H1 (cell line): ENCODE data around the gene HES7. TPM values are rescaled to one million over a fixed set of nuclear protein-coding genes. Genes with fewer than 3 reads are reported as not detected.

Experiments used
- CTCF ChIA-PET: fragments of 300-600 bp; sonication (Branson Sonifier 250); formaldehyde crosslinking; loops from one replicate; lab custom pipeline; 2021; ENCODE audit not compliant: partially characterized antibody; lab: Charles Lee
- POLR2A ChIA-PET: fragments of 300-600 bp; sonication (Branson Sonifier 250); formaldehyde crosslinking; loops from one replicate; lab custom pipeline; 2021; ENCODE audit warnings: inconsistent platforms; ENCODE audit not compliant: partially characterized antibody; lab: Charles Lee
- DNase-seq, 2 experiments: peaks; one replicate each; pipeline versions ENCODE4 v3.0.0 to v3.0.0-alpha.2; 2010 to 2022; ENCODE audit warnings: low spot score in 2 of 2, low read depth in 1 of 2, mixed read lengths in 1 of 2
- FAIRE-seq: peaks from 2 replicates; lab custom pipeline; 2011; peaks lifted over from hg19 to GRCh38; lab: Jason Lieb, UNC
- H2AFZ ChIP-seq: 2 replicates; pipeline ENCODE4 v1.8.1; 2012; ENCODE audit warnings: low read length, inconsistent platforms
- H2AK5ac ChIP-seq: 2 replicates; pipeline ENCODE4 v1.6.1; 2013; ENCODE audit warnings: low read depth, low read length
- H2BK120ac ChIP-seq: replicated peaks from 2 replicates; pipeline ENCODE3; 2013; ENCODE audit warnings: low read depth, low read length, inconsistent platforms
- H2BK12ac ChIP-seq: 2 replicates; pipeline ENCODE4 v1.6.1; 2013; ENCODE audit warnings: low read depth, low read length
- H2BK15ac ChIP-seq: 2 replicates; pipeline ENCODE4 v1.6.1; 2013; ENCODE audit warnings: low read length
- H2BK20ac ChIP-seq: 2 replicates; pipeline ENCODE4 v1.6.1; 2013; ENCODE audit warnings: low read length
- H2BK5ac ChIP-seq: 2 replicates; pipeline ENCODE4 v1.6.1; 2013; ENCODE audit warnings: low read depth, low read length
- H3K14ac ChIP-seq: 2 replicates; pipeline ENCODE4 v1.6.1; 2013; ENCODE audit warnings: inconsistent platforms; ENCODE audit not compliant: insufficient read length
- H3K18ac ChIP-seq: 2 replicates; pipeline ENCODE4 v1.6.1; 2013; ENCODE audit warnings: low read length; ENCODE audit errors: extremely low read depth
- H3K23ac ChIP-seq: 2 replicates; pipeline ENCODE4 v1.6.1; 2013; ENCODE audit warnings: inconsistent platforms; ENCODE audit not compliant: insufficient read length
- H3K23me2 ChIP-seq: 2 replicates; pipeline ENCODE4 v1.6.1; 2013; ENCODE audit warnings: low read depth, low read length
- H3K27ac ChIP-seq: 2 replicates; pipeline ENCODE4 v1.6.1; 2011; ENCODE audit warnings: low read depth, low read length, inconsistent platforms
- H3K27me3 ChIP-seq, 4 experiments: replicated peaks in 1 of 4; 1 replicate in 1 of 4; 2 replicates in 3 of 4; pipeline versions ENCODE4 v1.6.1 to v1.8.1; 2011 to 2013; ENCODE audit warnings: low read length in 3 of 4, mild to moderate bottlenecking in 3 of 4, inconsistent platforms in 2 of 4, mixed read lengths in 2 of 4, moderate library complexity in 1 of 4; ENCODE audit not compliant: control insufficient read depth in 3 of 4, insufficient read depth in 3 of 4; ENCODE audit errors: extremely low read depth in 1 of 4
- H3K36me3 ChIP-seq, 4 experiments: 2 replicates each; pipeline versions ENCODE4 v1.6.1 to v1.8.1; 2011 to 2013; ENCODE audit warnings: mild to moderate bottlenecking in 4 of 4, low read length in 3 of 4, moderate library complexity in 2 of 4, control low read depth in 1 of 4, inconsistent platforms in 1 of 4; ENCODE audit not compliant: insufficient read depth in 4 of 4, control insufficient read depth in 2 of 4
- H3K4ac ChIP-seq: replicated peaks from 2 replicates; pipeline ENCODE3; 2013; ENCODE audit warnings: low read length, low read depth, mixed read lengths, inconsistent platforms; ENCODE audit not compliant: insufficient read length
- H3K4me1 ChIP-seq, 4 experiments: replicated peaks in 1 of 4; 1 replicate in 1 of 4; 2 replicates in 3 of 4; pipeline versions ENCODE4 v1.6.1 to v1.8.1; 2011 to 2013; ENCODE audit warnings: low read length in 3 of 4, inconsistent platforms in 2 of 4, mixed read lengths in 1 of 4; ENCODE audit not compliant: insufficient read depth in 4 of 4, control insufficient read depth in 3 of 4
- H3K4me2 ChIP-seq, 2 experiments: 2 replicates each; pipeline versions ENCODE4 v1.6.1 to v1.8.1; 2011 to 2013; ENCODE audit warnings: low read depth in 2 of 2, low read length in 2 of 2, control low read depth in 1 of 2, inconsistent platforms in 1 of 2, mild to moderate bottlenecking in 1 of 2; ENCODE audit not compliant: insufficient read depth in 1 of 2
- H3K4me3 ChIP-seq, 4 experiments: fragments of 200-600, 300-600 bp in 1 of 4; sonication (generic), shearing (Covaris generic), sonication (Bioruptor Twin) in 1 of 4; 2 replicates each; pipeline versions ENCODE4 v1.5.1 to v1.8.1; 2011 to 2016; ENCODE audit warnings: low read length in 4 of 4, low read depth in 3 of 4, control low read depth in 2 of 4, inconsistent platforms in 2 of 4, mild to moderate bottlenecking in 2 of 4, mixed read lengths in 1 of 4, moderate library complexity in 1 of 4; ENCODE audit not compliant: insufficient read depth in 2 of 4; ENCODE audit errors: extremely low read depth in 1 of 4
- H3K56ac ChIP-seq: replicated peaks from 2 replicates; pipeline ENCODE3; 2013; ENCODE audit warnings: low read depth, mild to moderate bottlenecking, mixed read lengths, low read length, inconsistent platforms; ENCODE audit not compliant: insufficient read length
- H3K79me1 ChIP-seq: 2 replicates; pipeline ENCODE4 v1.6.1; 2013; ENCODE audit warnings: low read depth, low read length, control low read depth
- H3K79me2 ChIP-seq, 2 experiments: 2 replicates each; pipeline versions ENCODE4 v1.6.1 to v1.8.1; 2012 to 2013; ENCODE audit warnings: low read length in 2 of 2, mild to moderate bottlenecking in 2 of 2, inconsistent platforms in 1 of 2; ENCODE audit not compliant: insufficient read depth in 2 of 2, control insufficient read depth in 1 of 2
- H3K9ac ChIP-seq, 4 experiments: replicated peaks in 1 of 4; 1 replicate in 1 of 4; 2 replicates in 3 of 4; pipeline versions ENCODE4 v1.6.1 to v1.8.1; 2011 to 2013; ENCODE audit warnings: low read depth in 3 of 4, low read length in 3 of 4, control low read depth in 2 of 4, mild to moderate bottlenecking in 2 of 4, moderate library complexity in 2 of 4, inconsistent platforms in 1 of 4; ENCODE audit errors: extremely low read depth in 1 of 4
- H3K9me3 ChIP-seq, 2 experiments: 2 replicates each; pipeline versions ENCODE4 v1.6.1 to v1.8.1; 2012 to 2013; ENCODE audit warnings: mild to moderate bottlenecking in 2 of 2, moderate library complexity in 2 of 2, control low read depth in 1 of 2, inconsistent platforms in 1 of 2, low read depth in 1 of 2, low read length in 1 of 2, mixed read lengths in 1 of 2; ENCODE audit not compliant: insufficient read depth in 2 of 2
- H4K20me1 ChIP-seq, 2 experiments: replicated peaks in 1 of 2; 2 replicates each; pipeline versions ENCODE3 to v1.8.1; 2011 to 2013; ENCODE audit warnings: inconsistent platforms in 2 of 2, low read length in 2 of 2, mild to moderate bottlenecking in 1 of 2; ENCODE audit not compliant: insufficient read depth in 2 of 2, control insufficient read depth in 1 of 2
- H4K5ac ChIP-seq: 2 replicates; pipeline ENCODE4 v1.6.1; 2013; ENCODE audit warnings: low read length, low read depth, mixed read lengths, inconsistent platforms; ENCODE audit not compliant: insufficient read length
- H4K8ac ChIP-seq: 2 replicates; pipeline ENCODE4 v1.8.0; 2013; ENCODE audit warnings: mild to moderate bottlenecking, moderate library complexity, low read length, inconsistent platforms; ENCODE audit not compliant: insufficient read depth; ENCODE audit errors: extremely low read depth
- H4K91ac ChIP-seq: replicated peaks from 2 replicates; pipeline ENCODE3; 2013; ENCODE audit warnings: low read length, mixed read lengths, inconsistent platforms; ENCODE audit not compliant: insufficient read length
- JUND ChIP-seq: IDR thresholded peaks from 2 replicates; pipeline ENCODE4 v1.6.1; 2011; ENCODE audit warnings: mild to moderate bottlenecking, improper control_type of control experiment, low read length
- MAFK ChIP-seq: IDR thresholded peaks from 2 replicates; pipeline ENCODE4 v1.6.1; 2012; ENCODE audit warnings: low read depth, mild to moderate bottlenecking, improper control_type of control experiment, low read length
- PHF8 ChIP-seq: fragments of 200-600 bp; sonication (generic); conservative IDR thresholded peaks from 2 replicates; pipeline ENCODE4 v1.7.1; 2012; ENCODE audit warnings: low read depth, mild to moderate bottlenecking, inconsistent platforms, low read length, moderate library complexity
- POU5F1 ChIP-seq: IDR thresholded peaks from 2 replicates; pipeline ENCODE4 v1.6.1; 2011; ENCODE audit warnings: low read depth, mild to moderate bottlenecking, low read length, moderate library complexity
- SP4 ChIP-seq: IDR thresholded peaks from 2 replicates; pipeline ENCODE4 v1.6.1; 2012; ENCODE audit warnings: low read length, inconsistent platforms
- WGBS, 2 experiments: shearing (Covaris generic) in 1 of 2; methylation state at CpG; one replicate each; pipeline versions ENCODE4 v1.1.6 to v1.1.7; 2013 to 2015; ENCODE audit warnings: low lambda C conversion rate in 2 of 2, mixed read lengths in 2 of 2, inconsistent platforms in 1 of 2, low coverage in 1 of 2, missing lambda C conversion rate in 1 of 2; ENCODE audit not compliant: insufficient replicate concordance in 2 of 2, insufficient coverage in 1 of 2, insufficient read length in 1 of 2; ENCODE audit errors: extremely low coverage in 1 of 2, missing lambda C conversion rate in 1 of 2; 5-methylcytosine and 5-hydroxymethylcytosine counted together
- polyA plus RNA-seq, 7 experiments: library from polyadenylated mRNA; depleted of rRNA in 3 of 7; stranded (reverse) in 5 of 7; unstranded in 2 of 7; fragments of >200 nt in 5 of 7; fragments of 200-250 nt in 2 of 7; gene quantifications; 1 replicate in 5 of 7; 2 replicates in 1 of 7; 4 replicates in 1 of 7; pipeline versions ENCODE4 v1.2.1 to v1.2.3, GENCODE V29; 2011 to 2013; ENCODE audit warnings: missing spikeins in 2 of 7, mixed read lengths in 2 of 7
- total RNA-seq: library from RNA; stranded (reverse); fragmentation: NEBNext Ultra II Directional; extraction: Animal tissue kit (Norgen Biotek cat#: 25700); gene quantifications from 2 replicates; pipeline ENCODE4 v1.2.1, GENCODE V29; 2021

HES7 gene
- total and polyA plus RNA-seq, 2 of the 8 experiments (the other 6 are each of a cell fraction or from before 2014, with no cell fraction given) = 0.20 to 0.32 TPM

- no peak for FAIRE-seq
- H3K23me2 ChIP-seq = no peaks in the 10 kb centered on the region
- H4K20me1 ChIP-seq = no peaks in the 10 kb centered on the region
- H2BK12ac ChIP-seq = 0 out of 2 replicates have a peak overlapping the region, but pooled peaks have one; percentile 9
- peaks cover 0 to 5% (median 1%) of the 10 kb centered on the region in 4 experiments; a peak in 3 of 7 replicates for H3K27me3 ChIP-seq
- H3K18ac ChIP-seq = no peak overlapping the region
- no peaks in the 10 kb centered on the region for H3K4me1 ChIP-seq
- H3K23ac ChIP-seq = no peak overlapping the region
- H3K27ac ChIP-seq = no peak overlapping the region
- DNase-seq = no peak
- no peak overlapping the region for H3K4me2 ChIP-seq
- no peak overlapping the region for H2BK15ac ChIP-seq
- no peak overlapping the region for H2BK20ac ChIP-seq
- no peaks in the 10 kb centered on the region for H3K9me3 ChIP-seq
- no peak overlapping the region for H4K5ac ChIP-seq
- no peaks in the 10 kb centered on the region for H3K79me2 ChIP-seq
- 82% methylated on average over 8 of the region's 8 CpGs; no CpG with 5 or more reads in 1 of the 2 experiments for WGBS, 2 experiments
- no peak overlapping the region for H2BK120ac ChIP-seq
- H3K14ac ChIP-seq = no peak overlapping the region
- H4K8ac ChIP-seq = no peak overlapping the region
- POLR2A ChIA-PET = no interaction called here
- H2BK5ac ChIP-seq = no peak overlapping the region
- no peak overlapping the region for H3K9ac ChIP-seq
- no peak overlapping the region for H2AK5ac ChIP-seq
- CTCF ChIA-PET = interaction anchor here (0.9 to 1.2 kb wide), 5 partner anchors 8 to 35 kb away, joined by 3 to 8 read pairs (median 5); partner anchors contain the start of gene ALOXE3
- H3K4ac ChIP-seq = no peak overlapping the region
- no peak overlapping the region for H3K4me3 ChIP-seq
- H3K36me3 ChIP-seq = no peaks in the 10 kb centered on the region
- no peak overlapping the region for H3K56ac ChIP-seq
- H3K79me1 ChIP-seq = no peaks in the 10 kb centered on the region
- H4K91ac ChIP-seq = no peak overlapping the region
- no peak overlapping the region for H2AFZ ChIP-seq
- TF ChIP-seq POU5F1 (no peak), SP4 (no peak), JUND (no peak), MAFK (no peak), PHF8 (no peak)
Observed at GRCh38 chr17:8096541-8096940, 27.4 kb downstream of the HES7 start.
